Measurements from ENCODE around the gene ACTN4. TPM values are rescaled to one million over a fixed set of nuclear protein-coding genes. Genes with fewer than 3 reads are reported as not detected.

ACTN4 gene
- total and polyA plus RNA-seq, 11 donors = 100 to 307 (median 149) TPM

DNA sequence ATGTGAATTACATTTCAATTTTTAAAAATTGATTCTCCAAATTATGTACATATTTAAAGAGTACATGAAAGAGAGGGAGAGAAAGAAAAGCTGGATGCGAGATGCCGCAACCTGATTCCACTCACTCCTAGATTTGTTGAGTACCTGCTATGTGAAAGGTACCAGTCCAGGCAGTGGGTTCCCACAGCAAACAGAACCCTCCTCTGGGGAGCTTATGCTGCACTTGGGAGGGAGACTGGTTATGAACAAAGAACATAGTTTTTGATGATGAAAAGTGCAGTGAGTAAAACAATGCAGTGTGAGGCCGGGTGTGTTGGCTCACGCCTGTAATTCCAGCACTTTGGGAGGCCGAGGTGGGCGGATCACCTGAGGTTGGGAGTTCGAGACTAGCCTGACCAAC, 43.4 kb downstream of the ACTN4 start:
- H3K27ac ChIP-seq = peak overlapping the region; percentile 74 to 96 (median 90)

DNA sequence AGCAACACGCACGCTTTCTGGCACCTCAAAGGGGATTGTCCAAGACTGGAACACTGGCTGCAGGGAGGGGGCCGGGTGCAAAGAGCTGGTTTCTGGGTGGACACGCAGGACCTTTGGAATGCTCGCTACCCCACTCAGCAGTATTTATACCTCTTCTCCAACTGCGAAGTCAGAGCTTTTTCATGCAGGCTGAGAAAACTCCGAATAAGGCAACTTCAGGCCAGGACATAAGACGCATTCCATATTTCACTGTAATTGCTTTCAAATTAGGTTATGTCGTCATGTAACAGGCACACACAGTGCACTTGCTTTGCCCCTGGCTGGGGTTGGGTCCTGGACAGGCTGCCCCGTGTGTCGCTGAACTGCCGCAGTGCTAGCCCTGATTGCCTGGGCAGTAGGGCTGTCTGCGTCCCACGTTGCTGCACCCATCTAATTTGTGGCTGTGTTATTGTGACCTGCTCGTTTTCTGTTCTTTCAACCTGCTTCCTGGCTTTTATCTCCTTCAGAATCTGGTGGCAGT, 44.5 kb downstream of the ACTN4 start:
- no peak for TF ChIP-seq POLR2A (IDR thresholded peaks at IDR 0.05)
- TF ChIP-seq, protein P1, sequence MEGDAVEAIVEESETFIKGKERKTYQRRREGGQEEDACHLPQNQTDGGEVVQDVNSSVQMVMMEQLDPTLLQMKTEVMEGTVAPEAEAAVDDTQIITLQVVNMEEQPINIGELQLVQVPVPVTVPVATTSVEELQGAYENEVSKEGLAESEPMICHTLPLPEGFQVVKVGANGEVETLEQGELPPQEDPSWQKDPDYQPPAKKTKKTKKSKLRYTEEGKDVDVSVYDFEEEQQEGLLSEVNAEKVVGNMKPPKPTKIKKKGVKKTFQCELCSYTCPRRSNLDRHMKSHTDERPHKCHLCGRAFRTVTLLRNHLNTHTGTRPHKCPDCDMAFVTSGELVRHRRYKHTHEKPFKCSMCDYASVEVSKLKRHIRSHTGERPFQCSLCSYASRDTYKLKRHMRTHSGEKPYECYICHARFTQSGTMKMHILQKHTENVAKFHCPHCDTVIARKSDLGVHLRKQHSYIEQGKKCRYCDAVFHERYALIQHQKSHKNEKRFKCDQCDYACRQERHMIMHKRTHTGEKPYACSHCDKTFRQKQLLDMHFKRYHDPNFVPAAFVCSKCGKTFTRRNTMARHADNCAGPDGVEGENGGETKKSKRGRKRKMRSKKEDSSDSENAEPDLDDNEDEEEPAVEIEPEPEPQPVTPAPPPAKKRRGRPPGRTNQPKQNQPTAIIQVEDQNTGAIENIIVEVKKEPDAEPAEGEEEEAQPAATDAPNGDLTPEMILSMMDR (IDR thresholded peaks at IDR 0.05) = no peak
- Histone ChIP-seq H3K27ac (peak overlapping the region; percentile 74 to 96 (median 90)), H3K9me3 (no peaks in the 10 kb centered on the region), H3K4me1 (peaks cover 26 to 100% (median 86%) of the 10 kb centered on the region in 12 donors), H3K27me3 (no peaks in the 10 kb centered on the region), H3K4me3 (no peak overlapping the region), H3K36me3 (peaks cover 0 to 27% (median 9%) of the 10 kb centered on the region in 9 donors)
- DNase-seq (peak in 4 of 5 donors; percentile 64 to 84 (median 72)), ATAC-seq (peak; percentile 61 to 84 (median 69))
- WGBS, 4 donors = 45 to 55% (median 48%) methylated on average over 15 of the region's 15 CpGs
- intact Hi-C loops (cut with DNase I) = loop anchor here in 4 of 10 donors (5.0 kb wide), 2 partner anchors 35 to 40 kb away; no protein-coding TSS in a partner anchor

More for the DNA sequence above, 43.4 kb downstream of the ACTN4 start:
- Histone ChIP-seq H3K36me3 (peaks cover 0 to 24% (median 9%) of the 10 kb centered on the region in 9 donors), H3K4me3 (no peak overlapping the region), H3K9me3 (no peaks in the 10 kb centered on the region), H3K4me1 (peaks cover 31 to 100% (median 85%) of the 10 kb centered on the region in 12 donors), H3K27me3 (no peaks in the 10 kb centered on the region)
- no peak for DNase-seq
- 82 to 91% (median 84%) methylated on average over 7 of the region's 7 CpGs for WGBS, 4 donors
- intact Hi-C loops (cut with DNase I) = loop anchor here in 4 of 10 donors (5.0 kb wide), 2 partner anchors 34 to 39 kb away; no protein-coding TSS in a partner anchor
- no peak for ATAC-seq
- TF ChIP-seq POLR2A (IDR thresholded peaks at IDR 0.05) = no peak
- TF ChIP-seq, protein P1 (IDR thresholded peaks at IDR 0.05) = no peak

DNA sequence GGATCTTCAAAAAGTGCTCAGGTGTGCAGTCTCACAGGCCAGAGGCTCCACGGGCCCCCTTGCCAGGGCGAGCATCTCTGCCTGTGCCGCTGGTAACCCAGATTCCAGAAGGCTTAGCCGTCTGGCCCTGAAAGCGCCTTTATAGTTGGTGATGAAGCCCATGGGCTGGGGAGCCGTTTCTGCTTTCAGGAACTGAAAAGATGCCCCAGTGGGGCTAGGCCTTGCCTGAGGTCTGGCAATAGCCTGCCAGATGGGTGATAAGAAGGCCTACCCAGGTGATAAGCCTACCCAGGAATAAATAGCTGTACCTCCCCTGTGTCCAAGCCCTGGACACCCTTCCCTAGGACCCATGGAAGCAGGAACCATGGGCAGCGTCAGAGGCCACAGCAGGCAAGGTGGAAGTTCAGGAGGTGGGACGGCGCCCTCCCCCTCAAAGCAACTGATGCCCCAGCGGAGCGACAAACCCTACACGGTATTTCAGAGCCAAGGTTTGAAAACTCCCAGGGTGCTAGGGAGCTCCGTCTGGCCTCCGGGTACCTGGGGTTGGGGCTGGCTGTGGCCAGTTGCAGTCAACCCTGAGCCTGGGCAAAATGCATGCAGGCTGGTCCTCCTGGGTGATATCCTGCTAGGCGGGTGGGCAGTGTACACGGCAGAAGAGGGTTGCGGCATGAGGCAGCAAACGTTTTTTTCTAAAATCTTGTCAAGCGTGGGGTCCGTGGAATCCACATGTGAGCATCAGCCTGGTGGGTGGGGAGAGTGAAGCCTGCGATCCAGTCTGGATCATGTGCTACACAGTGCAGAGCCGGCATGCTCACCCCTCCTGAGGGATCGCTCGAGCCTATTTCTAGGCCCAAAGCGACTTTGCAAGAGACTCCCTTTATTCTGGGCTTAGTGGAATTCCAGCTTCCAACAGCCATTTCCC, 45.3 kb downstream of the ACTN4 start:
- peak overlapping the region in 3 of 12 donors; percentile 3 to 13 (median 11) for H3K4me3 ChIP-seq
- ATAC-seq (peak; percentile 14 to 36 (median 20)), DNase-seq (peak in 1 of 5 donors; percentile 45)
- peak overlapping the region; percentile 74 to 96 (median 90) for H3K27ac ChIP-seq
- WGBS, 4 donors = 43 to 54% (median 45%) methylated on average over 19 to 25 of the region's 25 CpGs
- TF ChIP-seq POLR2A (IDR thresholded peaks at IDR 0.05) = no peak
- TF ChIP-seq, protein P1 (IDR thresholded peaks at IDR 0.05) = no peak
- H3K9me3 ChIP-seq = no peaks in the 10 kb centered on the region
- H3K4me1 ChIP-seq = peaks cover 30 to 100% (median 87%) of the 10 kb centered on the region in 12 donors
- intact Hi-C loops (cut with DNase I) = loop anchor here in 4 of 10 donors (5.0 kb wide), 2 partner anchors 35 to 40 kb away; no protein-coding TSS in a partner anchor
- no peaks in the 10 kb centered on the region for H3K27me3 ChIP-seq
- peaks cover 0 to 33% (median 16%) of the 10 kb centered on the region in 9 donors for H3K36me3 ChIP-seq

Data from heart left ventricle (tissue), 16 donors.